Measurements from ENCODE around the gene OS9.

Gene OS9

GRCh38 chr12:57754411-57755193, 60.7 kb downstream of the OS9 start, which contains the start of gene MARCHF9 (continued):
- TF ChIP-seq PRDM10 (tag by site-specific recombination; IDR thresholded peaks at IDR 0.05) (peak; percentile 92), ZFHX2 (tag by site-specific recombination; conservative IDR thresholded peaks at IDR 0.05) (peak; percentile 74), WT1 (tag by site-specific recombination; IDR thresholded peaks at IDR 0.05) (peak; percentile 88; the same call in 1 of the 2 replicates)

- H3K27ac ChIP-seq (ENCODE audit: extremely low read depth, low read depth, low read length), result no peak overlapping the region
- H3K4me3 ChIP-seq (ENCODE audit: low read depth, low read length), result peak overlapping the region; percentile 63
- POLR2A ChIA-PET, result interaction anchor here (0.7 to 1.4 kb wide), 3 partner anchors 8 to 34 kb away, joined by 3 to 4 read pairs (median 3); partner anchors contain the start of genes EEF1AKMT3 and METTL1
- H3K9me3 ChIP-seq (ENCODE audit: control insufficient read depth, insufficient read depth, low read depth, low read length), result no peaks in the 10 kb centered on the region
- peaks cover 13 to 47% of the 10 kb centered on the region in 2 experiments for H3K36me3 ChIP-seq (ENCODE audit: control insufficient read depth in 2 of 2, insufficient read depth in 1 of 2, low read length in 2 of 2)
- TF ChIP-seq ZSCAN4 (tag by site-specific recombination; IDR thresholded peaks at IDR 0.05) (no peak), YY1 (tag by site-specific recombination; IDR thresholded peaks at IDR 0.05) (0 out of 2 replicates have a peak, but pooled peaks have one; percentile 25)
- CTCF ChIA-PET, result interaction anchor here (2.4 kb wide), 1 partner anchor 11 kb away, joined by 26 read pairs; the partner anchor contains the start of gene CYP27B1
- H3K4me1 ChIP-seq (ENCODE audit: control insufficient read depth, insufficient read depth, low read length), result peaks cover 16% of the 10 kb centered on the region
Observed at GRCh38 chr12:57755194-57755453, 61.2 kb downstream of the OS9 start.

GRCh38 chr12:57755454-57756372, 61.8 kb downstream of the OS9 start:
- Histone ChIP-seq H3K9me3 (ENCODE audit: control insufficient read depth, insufficient read depth, low read depth, low read length) (no peaks in the 10 kb centered on the region), H3K27ac (ENCODE audit: extremely low read depth, low read depth, low read length) (peak overlapping the region; percentile 69; the same call in 1 of the 2 replicates), H3K36me3 (ENCODE audit: control insufficient read depth in 2 of 2, insufficient read depth in 1 of 2, low read length in 2 of 2) (peaks cover 10 to 45% of the 10 kb centered on the region in 2 experiments), H3K4me3 (ENCODE audit: low read depth, low read length) (peak overlapping the region; percentile 63), H3K4me1 (ENCODE audit: control insufficient read depth, insufficient read depth, low read length) (peaks cover 16% of the 10 kb centered on the region)
- ChIA-PET POLR2A (interaction anchor here (0.7 to 2.0 kb wide), 4 partner anchors 8 to 16 kb away, joined by 3 to 8 read pairs (median 5); partner anchors contain the start of genes CYP27B1, EEF1AKMT3, METTL1 and TSPAN31), CTCF (interaction anchor here (0.6 to 2.4 kb wide), 8 partner anchors 10 to 151 kb away, joined by 3 to 26 read pairs (median 4); partner anchors contain the start of genes CYP27B1, EEF1AKMT3 and METTL1)
- TF ChIP-seq ZNF548 (tag by site-specific recombination; IDR thresholded peaks at IDR 0.05) (no peak), ZEB2 (tag by site-specific recombination; IDR thresholded peaks at IDR 0.05) (0 out of 2 replicates have a peak, but pooled peaks have one; percentile 18), SP2 (tag by site-specific recombination; IDR thresholded peaks at IDR 0.05) (peak; percentile 29; the same call in 1 of the 2 replicates), PATZ1 (tag by site-specific recombination; IDR thresholded peaks at IDR 0.05) (peak; percentile 58), GLIS1 (tag by site-specific recombination; IDR thresholded peaks at IDR 0.05) (peak; percentile 51), ZBTB48 (tag by site-specific recombination; IDR thresholded peaks at IDR 0.05) (0 out of 2 replicates have a peak, but pooled peaks have one; percentile 24), GLIS2 (tag by site-specific recombination; IDR thresholded peaks at IDR 0.05) (peak; percentile 71), ZBTB8A (tag by site-specific recombination; IDR thresholded peaks at IDR 0.05) (peak; percentile 81), ZIC2 (tag by site-specific recombination; IDR thresholded peaks at IDR 0.05) (peak; percentile 95), ZNF221 (tag by site-specific recombination; IDR thresholded peaks at IDR 0.05; ENCODE audit: borderline replicate concordance) (no peak), ZNF335 (tag by site-specific recombination; conservative IDR thresholded peaks at IDR 0.05) (peak; percentile 58; the same call in 1 of the 2 replicates), ZNF202 (tag by site-specific recombination; IDR thresholded peaks at IDR 0.05; ENCODE audit: borderline replicate concordance) (no peak), ZNF561 (tag by site-specific recombination; IDR thresholded peaks at IDR 0.05; ENCODE audit: borderline replicate concordance) (peak; percentile 42; the same call in 1 of the 2 replicates), ZNF785 (tag by site-specific recombination; IDR thresholded peaks at IDR 0.05) (no peak), SP7 (tag by site-specific recombination; IDR thresholded peaks at IDR 0.05) (0 out of 2 replicates have a peak, but pooled peaks have one; percentile 19), ZNF341 (tag by site-specific recombination; IDR thresholded peaks at IDR 0.05; ENCODE audit: low read depth) (peak; percentile 65)

Measured in HEK293 (cell line).